ENCODE results near the gene LRMDA. TPM values are rescaled to one million over a fixed set of nuclear protein-coding genes. Genes with fewer than 3 reads are reported as not detected.

Gene LRMDA
- polyA plus RNA-seq, 3 donors: 39.8 to 59.6 (median 56.4) TPM

DNA sequence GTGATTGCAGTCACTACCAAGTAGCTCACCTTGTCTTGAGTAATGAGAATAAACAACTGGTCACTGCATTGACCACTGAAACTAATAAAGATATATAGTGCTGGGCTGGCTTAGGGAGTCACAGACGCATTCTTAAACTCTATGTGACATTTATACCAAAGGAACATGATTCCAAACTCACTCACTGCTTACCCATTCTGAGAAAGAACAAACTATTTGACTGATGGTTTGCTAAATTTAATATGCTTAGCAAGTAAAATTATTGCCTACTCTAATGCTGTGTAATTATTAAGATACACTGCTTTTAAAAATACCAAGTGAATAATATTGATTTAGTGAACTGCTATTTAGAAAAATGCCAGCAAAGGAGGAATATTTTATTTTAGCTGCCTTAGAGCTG, 191.1 kb downstream of the LRMDA start:
- no peak overlapping the region for H3K27ac Mint-ChIP-seq
- H3K36me3 Mint-ChIP-seq: peaks cover 4 to 11% of the 10 kb centered on the region in 2 donors

DNA sequence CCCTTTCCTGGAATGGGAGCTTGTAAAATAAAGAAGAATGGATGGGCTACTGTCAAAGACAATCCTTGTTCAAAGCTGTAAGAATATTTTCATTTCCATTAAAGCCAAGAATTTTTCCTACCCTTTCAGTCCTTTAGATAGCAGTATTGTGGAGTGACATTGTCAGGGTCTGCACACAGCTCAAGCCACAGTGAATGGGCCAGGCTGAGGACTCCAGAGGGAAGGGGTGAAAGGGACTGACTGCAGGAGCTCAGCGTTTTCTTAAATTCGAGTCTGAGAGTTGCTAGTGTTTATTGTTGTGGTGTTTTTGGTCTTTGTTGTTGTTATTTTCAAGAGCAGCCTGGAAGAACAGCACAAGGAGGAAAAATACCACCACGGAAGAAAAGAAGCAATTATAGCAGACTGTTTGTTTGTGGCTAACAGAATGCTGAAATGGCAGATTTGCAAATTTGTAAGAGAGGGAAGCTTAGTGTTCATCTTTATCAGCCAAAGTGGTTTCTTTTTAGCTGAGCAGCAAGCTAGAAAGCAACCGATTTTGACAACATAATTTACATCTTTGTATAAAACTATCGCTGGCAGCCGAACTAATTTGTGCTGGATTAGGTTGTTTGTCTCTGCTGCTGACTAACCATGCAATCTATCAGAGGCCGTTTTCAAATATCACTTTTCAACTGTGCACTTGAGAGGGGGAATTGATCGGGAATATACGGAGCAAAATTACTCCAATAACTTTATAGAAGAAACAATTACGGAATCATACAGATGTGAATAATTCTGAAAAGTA, 192.1 kb downstream of the LRMDA start:
- TF ChIP-seq, protein P1, sequence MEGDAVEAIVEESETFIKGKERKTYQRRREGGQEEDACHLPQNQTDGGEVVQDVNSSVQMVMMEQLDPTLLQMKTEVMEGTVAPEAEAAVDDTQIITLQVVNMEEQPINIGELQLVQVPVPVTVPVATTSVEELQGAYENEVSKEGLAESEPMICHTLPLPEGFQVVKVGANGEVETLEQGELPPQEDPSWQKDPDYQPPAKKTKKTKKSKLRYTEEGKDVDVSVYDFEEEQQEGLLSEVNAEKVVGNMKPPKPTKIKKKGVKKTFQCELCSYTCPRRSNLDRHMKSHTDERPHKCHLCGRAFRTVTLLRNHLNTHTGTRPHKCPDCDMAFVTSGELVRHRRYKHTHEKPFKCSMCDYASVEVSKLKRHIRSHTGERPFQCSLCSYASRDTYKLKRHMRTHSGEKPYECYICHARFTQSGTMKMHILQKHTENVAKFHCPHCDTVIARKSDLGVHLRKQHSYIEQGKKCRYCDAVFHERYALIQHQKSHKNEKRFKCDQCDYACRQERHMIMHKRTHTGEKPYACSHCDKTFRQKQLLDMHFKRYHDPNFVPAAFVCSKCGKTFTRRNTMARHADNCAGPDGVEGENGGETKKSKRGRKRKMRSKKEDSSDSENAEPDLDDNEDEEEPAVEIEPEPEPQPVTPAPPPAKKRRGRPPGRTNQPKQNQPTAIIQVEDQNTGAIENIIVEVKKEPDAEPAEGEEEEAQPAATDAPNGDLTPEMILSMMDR (IDR thresholded peaks at IDR 0.05): no peak
- Mint-ChIP-seq H3K9me3 (no peaks in the 10 kb centered on the region), H3K27me3 (ENCODE audit: low read depth in 3 of 3) (peaks cover 0 to 2% (median 0%) of the 10 kb centered on the region in 3 donors), H3K27ac (no peak overlapping the region), H3K36me3 (peaks cover 8 to 17% of the 10 kb centered on the region in 2 donors), H3K4me3 (no peak overlapping the region), H3K4me1 (peaks cover 18% of the 10 kb centered on the region)
- Histone ChIP-seq H3K27ac (ENCODE audit: low read depth in 1 of 2, low read length in 2 of 2) (no peak overlapping the region), H3K27me3 (ENCODE audit: control insufficient read depth in 2 of 2, insufficient read depth in 2 of 2, low read length in 2 of 2) (no peaks in the 10 kb centered on the region), H3K4me1 (ENCODE audit: control insufficient read depth in 1 of 2, insufficient read depth in 2 of 2, low read length in 2 of 2) (peaks cover 7 to 10% of the 10 kb centered on the region in 2 donors), H4K20me1 (ENCODE audit: insufficient read depth, low read length) (peaks cover 14% of the 10 kb centered on the region), H2AFZ (ENCODE audit: insufficient read depth, low read depth, low read length, poor library complexity, severe bottlenecking) (no peak overlapping the region), H3K36me3 (replicated peaks in 1 of 2; ENCODE audit: control insufficient read depth in 1 of 2, insufficient read depth in 2 of 2, low read length in 2 of 2) (peaks cover 2 to 19% of the 10 kb centered on the region in 2 donors), H3K4me3 (replicated peaks in 1 of 3; ENCODE audit: low read depth in 2 of 3, low read length in 3 of 3) (no peak overlapping the region), H3K9me3 (replicated peaks in 1 of 2; ENCODE audit: control insufficient read depth in 1 of 2, insufficient read depth in 1 of 2, low read length in 2 of 2) (no peaks in the 10 kb centered on the region), H3K4me2 (replicated peaks; ENCODE audit: extremely low read depth, low read length, poor library complexity, severe bottlenecking) (no peak overlapping the region), H3K79me2 (ENCODE audit: insufficient read depth, low read length) (peaks cover 29% of the 10 kb centered on the region), H3K9ac (ENCODE audit: insufficient read depth, low read length, poor library complexity, severe bottlenecking) (no peak overlapping the region)
- intact Hi-C loops (cut with micrococcal nuclease): no loop called here
- WGBS (ENCODE audit: insufficient coverage): 63% methylated on average over 2 of the region's 10 CpGs
- no peak for DNase-seq

More for the DNA sequence above, 191.1 kb downstream of the LRMDA start:
- Histone ChIP-seq H3K36me3 (replicated peaks in 1 of 2; ENCODE audit: control insufficient read depth in 1 of 2, insufficient read depth in 2 of 2, low read length in 2 of 2) (peaks cover 0 to 10% of the 10 kb centered on the region in 2 donors), H3K9me3 (replicated peaks in 1 of 2; ENCODE audit: control insufficient read depth in 1 of 2, insufficient read depth in 1 of 2, low read length in 2 of 2) (no peaks in the 10 kb centered on the region), H3K4me2 (replicated peaks; ENCODE audit: extremely low read depth, low read length, poor library complexity, severe bottlenecking) (no peak overlapping the region), H3K27me3 (ENCODE audit: control insufficient read depth in 2 of 2, insufficient read depth in 2 of 2, low read length in 2 of 2) (no peaks in the 10 kb centered on the region), H3K27ac (ENCODE audit: low read depth in 1 of 2, low read length in 2 of 2) (no peak overlapping the region), H4K20me1 (ENCODE audit: insufficient read depth, low read length) (peaks cover 18% of the 10 kb centered on the region), H3K79me2 (ENCODE audit: insufficient read depth, low read length) (peaks cover 27% of the 10 kb centered on the region), H3K9ac (ENCODE audit: insufficient read depth, low read length, poor library complexity, severe bottlenecking) (no peak overlapping the region), H2AFZ (ENCODE audit: insufficient read depth, low read depth, low read length, poor library complexity, severe bottlenecking) (no peak overlapping the region), H3K4me3 (replicated peaks in 1 of 3; ENCODE audit: low read depth in 2 of 3, low read length in 3 of 3) (no peak overlapping the region), H3K4me1 (ENCODE audit: control insufficient read depth in 1 of 2, insufficient read depth in 2 of 2, low read length in 2 of 2) (peaks cover 13 to 15% of the 10 kb centered on the region in 2 donors)
- WGBS (ENCODE audit: insufficient coverage): no CpG with 5 or more reads among the region's 1 CpG
- no peak for DNase-seq
- peaks cover 24% of the 10 kb centered on the region for H3K4me1 Mint-ChIP-seq
- no peak overlapping the region for H3K4me3 Mint-ChIP-seq
- TF ChIP-seq, protein P1 (IDR thresholded peaks at IDR 0.05): no peak
- intact Hi-C loops (cut with micrococcal nuclease): no loop called here
- H3K27me3 Mint-ChIP-seq (ENCODE audit: low read depth in 3 of 3): peaks cover 0 to 2% (median 0%) of the 10 kb centered on the region in 3 donors
- peaks cover 0 to 1% (median 0%) of the 10 kb centered on the region in 7 donors for H3K9me3 Mint-ChIP-seq

All from CD14-positive monocyte (primary cell).